BJ (cell line): ENCODE measurements around the gene SYNRG. TPM values are rescaled to one million over a fixed set of nuclear protein-coding genes. Genes with fewer than 3 reads are reported as not detected.
A peak's percentile ranks its signal among the peaks of the same experiment; 100 is the strongest.

Experiments used
- CTCF ChIA-PET: fragments of 350-600 bp; formaldehyde crosslinking; extraction: SDS; loops from one replicate; lab custom pipeline; 2021; ENCODE audit warnings: antibody characterized with exemption, inconsistent platforms; lab: Yijun Ruan, JAX
- POLR2A ChIA-PET: fragments of 300-600 bp; sonication (Branson Sonifier 250); formaldehyde crosslinking; extraction: SDS; loops from one replicate; lab custom pipeline; 2021; ENCODE audit warnings: antibody characterized with exemption; lab: Charles Lee
- DNase-seq: peaks from one replicate; pipeline ENCODE4 v3.0.0-alpha.2; 2011; ENCODE audit warnings: low read depth
- H3K27me3 ChIP-seq: 2 replicates; pipeline ENCODE4 v1.6.0; 2011; ENCODE audit warnings: low read length; ENCODE audit not compliant: control insufficient read depth, insufficient read depth
- H3K36me3 ChIP-seq: 2 replicates; pipeline ENCODE4 v1.5.1; 2011; ENCODE audit warnings: low read length; ENCODE audit not compliant: control insufficient read depth, insufficient read depth
- H3K4me3 ChIP-seq: 2 replicates; pipeline ENCODE4 v1.5.1; 2011; ENCODE audit warnings: low read depth, mild to moderate bottlenecking, control low read depth, low read length
- CTCF ChIP-seq: IDR thresholded peaks from 2 replicates; pipeline ENCODE4 v1.5.1; 2011; ENCODE audit warnings: low read depth, mild to moderate bottlenecking, control low read depth, inconsistent platforms, low read length, moderate library complexity; ENCODE audit not compliant: insufficient read depth
- polyA plus RNA-seq: library from polyadenylated mRNA; depleted of rRNA; stranded (reverse); fragments of >200 nt; gene quantifications from 2 replicates; pipeline ENCODE4 v1.2.3, GENCODE V29; 2011

Gene SYNRG
- polyA plus RNA-seq, 1 experiment: 10.2 TPM

GRCh38 chr17:37532756-37533155, 76.5 kb downstream of the SYNRG start:
- DNase-seq: no peak
- no peak for TF ChIP-seq CTCF
- no peaks in the 10 kb centered on the region for H3K27me3 ChIP-seq
- H3K36me3 ChIP-seq: peaks cover 15% of the 10 kb centered on the region
- CTCF ChIA-PET: interaction anchor here (0.9 kb wide), 1 partner anchor 9 kb away, joined by 5 read pairs; no protein-coding TSS in a partner anchor
- POLR2A ChIA-PET: no interaction called here
- H3K4me3 ChIP-seq: no peak overlapping the region

DNA sequence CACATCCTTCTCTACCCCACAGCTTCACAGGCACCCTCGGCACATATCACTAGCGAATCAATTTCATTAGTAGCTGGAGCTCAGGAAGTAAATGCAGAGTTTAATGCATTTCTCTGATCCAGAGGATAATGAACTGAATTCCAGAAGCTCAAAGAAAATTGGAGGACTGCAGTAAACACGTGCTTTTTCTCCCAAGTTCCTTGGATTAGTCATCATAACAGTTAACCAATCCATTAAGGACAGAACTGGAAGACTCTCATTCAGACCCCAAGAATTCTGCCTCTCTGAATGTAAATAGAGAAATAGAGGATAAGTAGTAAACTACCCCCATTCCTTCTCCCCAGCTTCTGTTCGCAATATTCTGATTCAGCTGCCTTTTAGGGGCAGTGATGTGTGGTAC, 78.8 kb downstream of the SYNRG start:
- H3K36me3 ChIP-seq: peaks cover 5% of the 10 kb centered on the region; the same call in 1 of the 2 replicates
- H3K27me3 ChIP-seq: no peaks in the 10 kb centered on the region
- no peak for TF ChIP-seq CTCF
- ChIA-PET POLR2A (no interaction called here), CTCF (interaction anchor here (0.6 to 1.0 kb wide), 3 partner anchors 24 to 1015 kb away, joined by 3 read pairs; no protein-coding TSS in a partner anchor)
- no peak for DNase-seq
- no peak overlapping the region for H3K4me3 ChIP-seq

DNA sequence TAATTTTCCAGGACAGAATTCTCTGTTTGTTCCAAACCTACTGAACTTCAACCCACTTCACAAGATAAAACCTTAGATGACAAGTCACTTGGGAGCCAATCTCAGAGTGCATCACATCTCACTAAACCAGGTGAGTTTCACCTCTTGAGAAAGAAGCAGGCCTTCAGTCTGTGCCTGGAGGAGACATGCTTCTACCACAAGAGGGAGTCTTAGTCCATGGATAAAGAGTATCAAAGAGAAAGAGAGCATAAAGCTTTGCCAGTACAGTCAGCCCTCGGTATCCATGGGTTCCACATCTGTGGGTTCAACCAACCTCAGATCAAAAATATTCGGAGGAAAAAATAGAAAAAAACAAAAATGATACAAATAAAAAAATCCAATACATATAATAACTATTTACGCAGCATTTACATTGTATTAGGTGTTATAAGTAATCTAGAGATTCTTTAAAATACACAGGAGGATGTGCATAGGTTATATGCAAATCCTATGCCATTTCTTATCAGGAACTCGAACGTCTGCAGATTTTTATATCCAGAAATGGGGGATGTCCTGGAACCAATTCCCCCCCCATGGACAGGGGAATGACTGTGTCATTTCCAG, 81.9 kb downstream of the SYNRG start:
- ChIA-PET POLR2A (interaction anchor here (0.5 kb wide), 1 partner anchor 113 kb away, joined by 3 read pairs; no protein-coding TSS in a partner anchor), CTCF (interaction anchor here (0.6 to 2.4 kb wide), 16 partner anchors 10 to 288 kb away, joined by 3 to 14 read pairs (median 4); no protein-coding TSS in a partner anchor)
- Histone ChIP-seq H3K36me3 (peaks cover 11% of the 10 kb centered on the region), H3K4me3 (no peak overlapping the region), H3K27me3 (no peaks in the 10 kb centered on the region)
- DNase-seq: no peak
- peak; percentile 78 for TF ChIP-seq CTCF

DNA sequence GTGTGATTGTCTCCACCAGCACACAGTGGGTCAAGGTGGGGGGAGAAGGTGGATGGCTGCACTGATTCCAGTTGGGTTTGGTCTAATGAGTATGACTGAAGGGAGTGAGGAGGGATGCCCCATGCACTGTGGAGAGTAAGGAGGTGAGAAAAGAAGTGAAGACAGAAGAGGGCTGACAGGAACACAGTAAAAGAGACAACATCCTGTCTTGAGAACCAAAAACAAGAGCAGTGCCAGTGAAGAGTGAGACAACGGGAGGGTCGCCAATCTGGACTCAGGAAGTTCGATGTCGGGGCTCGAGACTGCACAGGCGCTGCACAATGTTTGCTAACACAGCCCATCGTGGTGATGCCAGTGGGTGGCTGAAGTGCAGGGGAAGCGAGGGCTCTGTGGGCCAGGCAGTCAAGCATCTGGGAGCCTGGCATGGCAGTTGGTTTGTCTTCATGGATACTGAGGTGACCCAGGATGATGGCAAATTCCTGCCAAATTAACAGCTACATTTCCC, 85.5 kb downstream of the SYNRG start:
- ChIA-PET CTCF (no interaction called here), POLR2A (no interaction called here)
- no peak for DNase-seq
- peaks cover 12% of the 10 kb centered on the region for H3K36me3 ChIP-seq
- H3K4me3 ChIP-seq: no peak overlapping the region
- H3K27me3 ChIP-seq: no peaks in the 10 kb centered on the region
- TF ChIP-seq CTCF: no peak

DNA sequence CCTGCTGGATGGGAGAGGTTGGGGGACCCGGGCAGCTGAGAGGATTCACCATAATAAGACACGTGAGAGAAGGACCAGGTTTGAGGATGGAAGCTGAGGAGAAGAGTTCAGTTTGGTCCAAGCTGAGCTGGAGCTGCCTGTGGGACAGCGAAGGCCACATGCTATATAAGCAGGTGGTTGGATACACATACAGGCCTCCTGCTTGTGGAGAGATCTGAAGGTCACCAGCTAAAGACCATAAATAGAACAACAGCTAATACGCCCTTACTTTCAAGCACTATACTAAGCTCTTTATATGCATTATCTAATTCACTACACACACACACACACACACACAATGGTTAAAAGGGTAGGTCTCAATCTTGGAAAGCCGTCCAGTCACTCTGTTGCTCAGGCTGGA, 87.4 kb downstream of the SYNRG start:
- DNase-seq: no peak
- ChIA-PET POLR2A (no interaction called here), CTCF (interaction anchor here (1.2 kb wide), 1 partner anchor 148 kb away, joined by 4 read pairs; no protein-coding TSS in a partner anchor)
- Histone ChIP-seq H3K27me3 (no peaks in the 10 kb centered on the region), H3K4me3 (no peak overlapping the region), H3K36me3 (peaks cover 17% of the 10 kb centered on the region)
- TF ChIP-seq CTCF: no peak
